OCI-LY1 (cell line): ENCODE data around the gene MFSD11.
"Not testable (repeated sequence)": the region's sequence is repeated elsewhere in the genome, so short reads cannot be mapped to it uniquely, and the experiment has no call there.

Experiments
- H2AFZ ChIP-seq: fragments of 200-600 bp; sonication (generic), shearing (Covaris generic); 2 replicates; pipeline ENCODE4 v1.6.0; 2014; ENCODE audit warnings: antibody characterized with exemption, mild to moderate bottlenecking, low read length
- H3F3A ChIP-seq: fragments of 200-600 bp; sonication (generic), shearing (Covaris generic); 2 replicates; pipeline ENCODE4 v1.6.0; 2014; ENCODE audit warnings: mild to moderate bottlenecking, antibody characterized with exemption, low read length, moderate library complexity; ENCODE audit not compliant: insufficient read depth
- H3K27ac ChIP-seq: fragments of 200-600 bp; sonication (generic); 2 replicates; pipeline ENCODE4 v1.5.1; 2014; ENCODE audit warnings: low read length, mixed run types, mild to moderate bottlenecking, low read depth; ENCODE audit not compliant: poor library complexity, severe bottlenecking
- H3K27me3 ChIP-seq: fragments of 200-600 bp; sonication (generic); 2 replicates; pipeline ENCODE4 v1.6.0; 2014; ENCODE audit warnings: antibody characterized with exemption, mild to moderate bottlenecking, low read length, moderate library complexity; ENCODE audit not compliant: insufficient read depth
- H3K36me3 ChIP-seq: fragments of 200-600 bp; sonication (generic); 2 replicates; pipeline ENCODE4 v1.6.1; 2014; ENCODE audit warnings: mild to moderate bottlenecking, antibody characterized with exemption, low read length, moderate library complexity, mixed read lengths; ENCODE audit not compliant: insufficient read depth
- H3K4me1 ChIP-seq: fragments of 200-600 bp; sonication (generic); 2 replicates; pipeline ENCODE4 v1.5.1; 2014; ENCODE audit warnings: mild to moderate bottlenecking, low read length, moderate library complexity; ENCODE audit not compliant: insufficient read depth, severe bottlenecking
- H3K4me2 ChIP-seq: fragments of 200-600 bp; sonication (generic), shearing (Covaris generic); 2 replicates; pipeline ENCODE4 v1.6.1; 2014; ENCODE audit warnings: low read length
- H3K4me3 ChIP-seq: fragments of 200-600 bp; sonication (generic); 2 replicates; pipeline ENCODE4 v1.5.1; 2014; ENCODE audit warnings: low read length, low read depth, mild to moderate bottlenecking, mixed read lengths; ENCODE audit not compliant: poor library complexity, severe bottlenecking
- H3K79me2 ChIP-seq: fragments of 200-600 bp; shearing (Covaris generic); 2 replicates; pipeline ENCODE4 v1.6.1; 2016; ENCODE audit warnings: mixed run types, low read length, mixed read lengths; ENCODE audit not compliant: insufficient read depth
- H3K9ac ChIP-seq: fragments of 200-600 bp; sonication (generic), shearing (Covaris generic); 2 replicates; pipeline ENCODE4 v1.6.1; 2014; ENCODE audit warnings: mild to moderate bottlenecking, low read length, mixed read lengths
- H3K9me2 ChIP-seq: fragments of 200-600 bp; sonication (generic), shearing (Covaris generic); 2 replicates; pipeline ENCODE4 v1.6.1; 2014; ENCODE audit warnings: low read depth, mild to moderate bottlenecking, low read length, mixed read lengths
- H3K9me3 ChIP-seq: fragments of 200-600 bp; shearing (Covaris generic); 2 replicates; pipeline ENCODE4 v1.6.1; 2014; ENCODE audit warnings: low read length, mixed read lengths
- H4K20me1 ChIP-seq: fragments of 200-600 bp; sonication (generic), shearing (Covaris generic); 2 replicates; pipeline ENCODE4 v1.6.0; 2016; ENCODE audit warnings: mild to moderate bottlenecking, low read length; ENCODE audit not compliant: insufficient read depth
- CTCF ChIP-seq: fragments of 200-600 bp; sonication (generic), shearing (Covaris generic); IDR thresholded peaks from 2 replicates; pipeline ENCODE4 v1.5.1; 2017; ENCODE audit warnings: mild to moderate bottlenecking, antibody characterized with exemption, low read length, moderate library complexity, mixed read lengths
- EZH2 ChIP-seq: fragments of 200-600 bp; sonication (generic), shearing (Covaris generic); IDR thresholded peaks from 2 replicates; pipeline ENCODE4 v1.8.0; 2017; ENCODE audit warnings: borderline replicate concordance, mixed run types, mild to moderate bottlenecking, antibody characterized with exemption, low read length, moderate library complexity, mixed read lengths

The MFSD11 gene

GRCh38 chr17:76784926-76785325 is 47.0 kb downstream of the MFSD11 start:
- H3K27me3 ChIP-seq, result no peaks in the 10 kb centered on the region
- no peaks in the 10 kb centered on the region for H3K9me2 ChIP-seq
- H3F3A ChIP-seq, result no peaks in the 10 kb centered on the region
- no peak overlapping the region for H3K4me2 ChIP-seq
- peak overlapping the region; percentile 74 for H3K27ac ChIP-seq
- H3K9ac ChIP-seq, result no peak overlapping the region
- H3K4me3 ChIP-seq, result no peak overlapping the region
- H4K20me1 ChIP-seq, result no peaks in the 10 kb centered on the region
- TF ChIP-seq CTCF (no peak), EZH2 (no peak)
- no peak overlapping the region for H2AFZ ChIP-seq
- H3K9me3 ChIP-seq, result no peaks in the 10 kb centered on the region
- H3K36me3 ChIP-seq, result peaks cover 10% of the 10 kb centered on the region; the same call in 1 of the 2 replicates
- H3K4me1 ChIP-seq, result peaks cover 27% of the 10 kb centered on the region
- no peaks in the 10 kb centered on the region for H3K79me2 ChIP-seq

- H3K4me2 ChIP-seq, H3K36me3 ChIP-seq, H3K9me2 ChIP-seq, H3K27me3 ChIP-seq, H3K79me2 ChIP-seq, H3K9ac ChIP-seq, H3K4me3 ChIP-seq, H2AFZ ChIP-seq, H3F3A ChIP-seq, H4K20me1 ChIP-seq, H3K9me3 ChIP-seq: not testable (repeated sequence)
- Histone ChIP-seq H3K27ac (peak overlapping the region; percentile 54), H3K4me1 (peaks cover 34% of the 10 kb centered on the region)
Observed at GRCh38 chr17:76787866-76788265, 49.9 kb downstream of the MFSD11 start.

GRCh38 chr17:76789235-76789788 is 51.4 kb downstream of the MFSD11 start:
- Histone ChIP-seq H3K79me2 (no peaks in the 10 kb centered on the region), H3F3A (no peaks in the 10 kb centered on the region), H3K27ac (peak overlapping the region; percentile 32), H3K36me3 (no peaks in the 10 kb centered on the region), H3K9ac (no peak overlapping the region), H2AFZ (no peak overlapping the region), H3K9me2 (no peaks in the 10 kb centered on the region), H3K27me3 (no peaks in the 10 kb centered on the region), H3K4me1 (peaks cover 23% of the 10 kb centered on the region), H4K20me1 (no peaks in the 10 kb centered on the region), H3K9me3 (no peaks in the 10 kb centered on the region), H3K4me3 (no peak overlapping the region), H3K4me2 (no peak overlapping the region)
- TF ChIP-seq CTCF, result no peak
- TF ChIP-seq EZH2, result no peak
